Measurements from ENCODE around the gene EHD3.
"Not testable (repeated sequence)": the region's sequence is repeated elsewhere in the genome, so short reads cannot be mapped to it uniquely, and the experiment has no call there.

Gene EHD3

GRCh38 chr2:31270822-31271231, 36.9 kb downstream of the EHD3 start:
- H3K4me1 Mint-ChIP-seq (ENCODE audit: low read depth), result no peaks in the 10 kb centered on the region
- no peak overlapping the region for H3K4me3 Mint-ChIP-seq
- H3K36me3 Mint-ChIP-seq (ENCODE audit: low read depth), result no peaks in the 10 kb centered on the region
- no peak overlapping the region for H3K27ac Mint-ChIP-seq
- no peaks in the 10 kb centered on the region for H3K9me3 Mint-ChIP-seq
- H3K27me3 Mint-ChIP-seq, result peaks cover 10% of the 10 kb centered on the region

- no peak overlapping the region for H3K27ac Mint-ChIP-seq
- no peaks in the 10 kb centered on the region for H3K9me3 Mint-ChIP-seq
- H3K4me3 Mint-ChIP-seq, result no peak overlapping the region
Observed at GRCh38 chr2:31271851-31272267, 37.9 kb downstream of the EHD3 start.

GRCh38 chr2:31274401-31275075, 40.6 kb downstream of the EHD3 start:
- Mint-ChIP-seq H3K4me3 (no peak overlapping the region), H3K9me3 (no peaks in the 10 kb centered on the region), H3K36me3 (ENCODE audit: low read depth) (no peaks in the 10 kb centered on the region), H3K4me1 (ENCODE audit: low read depth) (no peaks in the 10 kb centered on the region), H3K27me3 (peaks cover 12% of the 10 kb centered on the region), H3K27ac (no peak overlapping the region)

More at GRCh38 chr2:31271851-31272267, 37.9 kb downstream of the EHD3 start:
- no peaks in the 10 kb centered on the region for H3K4me1 Mint-ChIP-seq (ENCODE audit: low read depth)
- no peaks in the 10 kb centered on the region for H3K36me3 Mint-ChIP-seq (ENCODE audit: low read depth)
- peaks cover 12% of the 10 kb centered on the region for H3K27me3 Mint-ChIP-seq

GRCh38 chr2:31275976-31276375, 42.0 kb downstream of the EHD3 start:
- Mint-ChIP-seq H3K36me3 (ENCODE audit: low read depth) (no peaks in the 10 kb centered on the region), H3K27me3 (peaks cover 12% of the 10 kb centered on the region), H3K27ac (no peak overlapping the region), H3K4me1 (ENCODE audit: low read depth) (no peaks in the 10 kb centered on the region), H3K4me3 (no peak overlapping the region), H3K9me3 (no peaks in the 10 kb centered on the region)

GRCh38 chr2:31277621-31278020, 43.7 kb downstream of the EHD3 start:
- Mint-ChIP-seq H3K4me3 (no peak overlapping the region), H3K27me3 (peaks cover 12% of the 10 kb centered on the region), H3K4me1 (ENCODE audit: low read depth) (no peaks in the 10 kb centered on the region), H3K27ac (no peak overlapping the region), H3K36me3 (ENCODE audit: low read depth) (no peaks in the 10 kb centered on the region), H3K9me3 (no peaks in the 10 kb centered on the region)

- H3K4me3 Mint-ChIP-seq, result no peak overlapping the region
- H3K4me1 Mint-ChIP-seq (ENCODE audit: low read depth), result no peaks in the 10 kb centered on the region
- H3K27ac Mint-ChIP-seq, result no peak overlapping the region
- H3K36me3 Mint-ChIP-seq (ENCODE audit: low read depth), result no peaks in the 10 kb centered on the region
- H3K9me3 Mint-ChIP-seq, result no peaks in the 10 kb centered on the region
- H3K27me3 Mint-ChIP-seq, result no peaks in the 10 kb centered on the region
Observed at GRCh38 chr2:31282634-31283033, 48.7 kb downstream of the EHD3 start.

GRCh38 chr2:31283193-31283919, 49.4 kb downstream of the EHD3 start:
- not testable (repeated sequence) for H3K4me3 Mint-ChIP-seq; H3K4me1 Mint-ChIP-seq (ENCODE audit: low read depth); H3K27ac Mint-ChIP-seq; H3K27me3 Mint-ChIP-seq; H3K9me3 Mint-ChIP-seq; H3K36me3 Mint-ChIP-seq (ENCODE audit: low read depth)

GRCh38 chr2:31284107-31284506, 50.2 kb downstream of the EHD3 start:
- Mint-ChIP-seq H3K27me3 (no peaks in the 10 kb centered on the region), H3K27ac (no peak overlapping the region), H3K9me3 (no peaks in the 10 kb centered on the region), H3K36me3 (ENCODE audit: low read depth) (no peaks in the 10 kb centered on the region), H3K4me3 (no peak overlapping the region), H3K4me1 (ENCODE audit: low read depth) (no peaks in the 10 kb centered on the region)

- Mint-ChIP-seq H3K4me1 (ENCODE audit: low read depth) (no peaks in the 10 kb centered on the region), H3K4me3 (no peak overlapping the region), H3K27me3 (no peaks in the 10 kb centered on the region), H3K9me3 (no peaks in the 10 kb centered on the region), H3K27ac (no peak overlapping the region), H3K36me3 (ENCODE audit: low read depth) (no peaks in the 10 kb centered on the region)
Observed at GRCh38 chr2:31286230-31286629, 52.3 kb downstream of the EHD3 start.

- Mint-ChIP-seq H3K4me3 (no peak overlapping the region), H3K27ac (no peak overlapping the region), H3K9me3 (no peaks in the 10 kb centered on the region), H3K4me1 (ENCODE audit: low read depth) (no peaks in the 10 kb centered on the region), H3K36me3 (ENCODE audit: low read depth) (no peaks in the 10 kb centered on the region), H3K27me3 (no peaks in the 10 kb centered on the region)
Observed at GRCh38 chr2:31286961-31287550, 53.1 kb downstream of the EHD3 start.

GRCh38 chr2:31287654-31288053, 53.7 kb downstream of the EHD3 start:
- H3K4me1 Mint-ChIP-seq (ENCODE audit: low read depth), result no peaks in the 10 kb centered on the region
- H3K36me3 Mint-ChIP-seq (ENCODE audit: low read depth), result no peaks in the 10 kb centered on the region
- H3K4me3 Mint-ChIP-seq, result no peak overlapping the region
- no peaks in the 10 kb centered on the region for H3K27me3 Mint-ChIP-seq
- no peak overlapping the region for H3K27ac Mint-ChIP-seq
- no peaks in the 10 kb centered on the region for H3K9me3 Mint-ChIP-seq

GRCh38 chr2:31294196-31294595, 60.2 kb downstream of the EHD3 start:
- Mint-ChIP-seq H3K4me3 (no peak overlapping the region), H3K4me1 (ENCODE audit: low read depth) (peaks cover 7% of the 10 kb centered on the region), H3K36me3 (ENCODE audit: low read depth) (no peaks in the 10 kb centered on the region), H3K9me3 (no peaks in the 10 kb centered on the region), H3K27me3 (peaks cover 4% of the 10 kb centered on the region), H3K27ac (no peak overlapping the region)

- Mint-ChIP-seq H3K27me3 (peaks cover 4% of the 10 kb centered on the region), H3K36me3 (ENCODE audit: low read depth) (no peaks in the 10 kb centered on the region), H3K4me1 (ENCODE audit: low read depth) (peaks cover 7% of the 10 kb centered on the region), H3K9me3 (no peaks in the 10 kb centered on the region), H3K27ac (no peak overlapping the region), H3K4me3 (no peak overlapping the region)
Observed at GRCh38 chr2:31296641-31297287, 62.8 kb downstream of the EHD3 start.

- H3K36me3 Mint-ChIP-seq (ENCODE audit: low read depth), result no peaks in the 10 kb centered on the region
- H3K27ac Mint-ChIP-seq, result no peak overlapping the region
- no peak overlapping the region for H3K4me3 Mint-ChIP-seq
- H3K9me3 Mint-ChIP-seq, result no peaks in the 10 kb centered on the region
- peaks cover 4% of the 10 kb centered on the region for H3K27me3 Mint-ChIP-seq
- peaks cover 7% of the 10 kb centered on the region for H3K4me1 Mint-ChIP-seq (ENCODE audit: low read depth)
Observed at GRCh38 chr2:31297751-31298150, 63.8 kb downstream of the EHD3 start.

- H3K36me3 Mint-ChIP-seq (ENCODE audit: low read depth), result no peaks in the 10 kb centered on the region
- peaks cover 4% of the 10 kb centered on the region for H3K27me3 Mint-ChIP-seq
- peaks cover 7% of the 10 kb centered on the region for H3K4me1 Mint-ChIP-seq (ENCODE audit: low read depth)
- H3K27ac Mint-ChIP-seq, result no peak overlapping the region
- H3K9me3 Mint-ChIP-seq, result no peaks in the 10 kb centered on the region
- no peak overlapping the region for H3K4me3 Mint-ChIP-seq
Observed at GRCh38 chr2:31299547-31299946, 65.6 kb downstream of the EHD3 start.

Measured in stimulated activated naive CD8-positive, alpha-beta T cell treated with anti-CD3 and anti-CD28 coated beads, Interleukin-15, Interleukin-2, amounts not matched to agents 100 ng/mL and 50 ng/mL, for 24 hours (primary cell).